SHP77 treated with DMSO at 0.1 percent for 48 hours (cell line): ENCODE results near the gene MLST8.

Experiments
- DNase-seq: peaks from one replicate; lab custom pipeline; 2025; lab: John Stamatoyannopoulos, UW

MLST8 gene

GRCh38 chr16:2209258-2210008, 4.2 kb downstream of the MLST8 start:
- peak; percentile 71 for DNase-seq

GRCh38 chr16:2210009-2210332, 4.7 kb downstream of the MLST8 start:
- DNase-seq = no peak

DNA sequence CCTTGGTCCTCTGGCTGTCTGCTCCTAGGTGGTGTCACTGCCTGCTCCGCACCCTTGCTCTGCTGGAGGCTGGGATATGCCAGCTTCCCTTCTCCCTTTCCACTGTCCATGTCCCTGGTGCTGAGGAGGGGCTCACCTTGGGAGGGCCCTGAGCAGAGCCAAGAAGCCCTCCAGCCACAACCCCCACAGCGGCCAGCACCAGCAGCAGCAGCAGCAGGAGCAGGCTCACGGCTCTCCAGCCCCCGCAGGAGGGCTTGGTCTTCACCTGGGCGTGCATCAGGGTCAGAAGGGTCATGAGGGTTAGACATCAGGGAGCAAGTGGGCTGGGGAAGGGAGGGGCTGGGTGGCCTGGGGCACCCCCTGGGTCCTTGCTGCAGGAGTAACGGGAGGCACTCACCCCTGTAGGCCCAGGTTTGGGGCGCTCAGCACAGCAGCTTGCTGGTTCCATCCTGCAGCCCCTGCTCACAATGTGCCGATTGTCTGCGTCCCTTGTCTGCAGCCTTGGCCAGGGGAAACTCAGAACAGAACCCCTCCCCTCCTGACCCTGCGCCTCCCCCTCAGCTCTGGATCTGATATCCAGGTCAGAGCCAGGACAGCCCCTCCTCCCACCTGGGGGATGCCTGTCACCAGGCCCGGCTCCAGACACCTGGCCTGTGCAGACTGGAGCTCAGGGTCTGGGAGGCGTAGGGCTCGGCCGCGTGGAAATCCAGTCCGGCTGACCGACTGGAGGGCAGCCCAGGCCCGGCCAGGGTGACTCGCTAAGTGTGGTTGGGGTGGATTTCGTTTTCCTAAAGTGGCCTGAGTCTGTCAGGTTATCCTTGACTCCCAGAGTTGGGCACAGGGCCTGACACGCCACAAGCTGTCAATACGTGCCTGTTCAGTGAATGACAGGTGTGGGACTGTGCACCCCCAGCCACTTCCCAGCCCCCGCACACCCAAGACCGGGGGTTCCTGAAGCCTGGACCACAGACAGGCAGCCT, 5.4 kb downstream of the MLST8 start, which contains the start of gene BRICD5:
TSS of gene BRICD5 (minus strand) at position 478 of the 980 bp plus-strand sequence. CDS start at position 448, 30 bp downstream.
- no peak for DNase-seq

DNA sequence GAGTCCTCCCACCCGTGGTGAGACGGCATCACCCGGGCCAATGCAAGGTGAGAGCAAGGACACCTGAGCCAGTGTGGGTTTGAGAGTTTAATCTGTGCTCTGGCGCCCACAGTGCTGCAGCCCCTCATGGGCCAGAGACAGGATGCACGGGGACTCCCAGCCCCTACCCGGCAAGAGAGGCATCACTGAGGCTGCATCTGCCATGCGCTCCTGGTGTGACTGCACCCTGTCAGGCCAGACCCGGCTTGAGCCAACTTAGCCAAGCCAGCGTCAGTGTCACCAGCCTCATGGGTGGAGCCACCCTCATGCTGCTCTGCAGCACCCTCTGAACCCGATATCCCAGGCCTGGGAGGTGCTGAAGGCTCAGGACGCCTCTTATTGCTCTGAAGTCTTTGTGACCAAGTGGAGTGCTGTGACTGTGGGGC, 6.7 kb downstream of the MLST8 start:
- no peak for DNase-seq

GRCh38 chr16:2212362-2213324, 7.4 kb downstream of the MLST8 start:
- no peak for DNase-seq

DNA sequence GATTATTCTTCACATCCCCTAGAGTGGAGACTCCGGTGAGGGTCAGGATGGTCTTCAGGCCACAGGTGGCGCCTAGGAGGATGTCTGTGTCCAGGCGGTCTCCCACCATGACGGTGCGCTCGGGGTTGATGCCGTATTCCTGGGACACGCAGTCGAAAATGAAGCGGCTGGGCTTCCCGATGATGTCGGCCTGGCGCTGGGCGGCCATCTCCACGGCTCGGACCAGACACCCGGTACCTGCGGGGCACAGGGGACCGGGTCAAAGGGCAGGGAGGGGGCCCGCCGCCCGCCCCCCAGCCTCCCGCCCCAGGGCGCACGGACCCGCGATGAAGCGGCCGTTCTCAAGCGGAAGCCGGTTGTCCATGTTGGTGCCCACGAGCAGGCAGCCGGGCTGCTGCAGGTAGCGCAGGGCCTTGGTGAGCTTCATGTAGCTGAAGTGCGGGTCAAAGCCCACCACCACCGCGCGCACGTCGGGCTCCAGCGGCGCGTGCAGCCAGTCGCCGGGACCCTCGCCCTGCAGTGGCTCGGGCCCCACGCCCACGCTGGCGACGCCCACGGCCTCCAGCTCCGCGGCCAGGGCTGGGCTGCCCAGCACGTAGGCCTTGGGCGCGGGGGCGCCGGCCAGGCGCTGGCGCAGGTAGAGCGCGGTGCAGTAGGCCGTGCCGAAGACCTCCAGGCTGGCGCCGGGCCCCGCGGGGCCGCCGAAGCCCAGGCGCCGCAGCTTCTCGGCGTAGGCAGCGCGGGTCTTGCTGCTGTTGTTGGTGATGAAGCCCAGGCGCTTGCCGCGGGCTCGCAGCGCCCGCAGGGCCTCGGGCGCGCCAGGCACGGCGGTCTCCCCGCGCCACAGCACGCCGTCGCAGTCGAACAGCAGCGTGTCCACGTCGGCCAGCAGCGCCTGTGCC, 8.8 kb downstream of the MLST8 start:
- no peak for DNase-seq

DNA sequence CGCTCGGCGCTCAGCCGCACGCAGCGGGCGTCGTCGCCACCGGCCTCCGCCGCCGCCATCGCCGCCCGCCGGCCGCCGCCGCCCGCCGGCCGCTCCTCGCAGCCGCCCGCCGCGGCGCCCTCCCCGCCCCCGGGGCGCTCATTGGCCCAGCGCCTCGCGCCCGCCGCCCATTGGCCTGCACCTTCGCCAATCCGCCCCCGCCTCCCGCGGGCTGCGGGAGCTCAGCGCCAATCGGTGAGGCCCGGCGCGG, 9.4 kb downstream of the MLST8 start, which contains the start of gene PGP:
TSS of gene PGP (minus strand) at position 122 of the 250 bp plus-strand sequence. CDS start at position 59, 63 bp downstream.
- no peak for DNase-seq

DNA sequence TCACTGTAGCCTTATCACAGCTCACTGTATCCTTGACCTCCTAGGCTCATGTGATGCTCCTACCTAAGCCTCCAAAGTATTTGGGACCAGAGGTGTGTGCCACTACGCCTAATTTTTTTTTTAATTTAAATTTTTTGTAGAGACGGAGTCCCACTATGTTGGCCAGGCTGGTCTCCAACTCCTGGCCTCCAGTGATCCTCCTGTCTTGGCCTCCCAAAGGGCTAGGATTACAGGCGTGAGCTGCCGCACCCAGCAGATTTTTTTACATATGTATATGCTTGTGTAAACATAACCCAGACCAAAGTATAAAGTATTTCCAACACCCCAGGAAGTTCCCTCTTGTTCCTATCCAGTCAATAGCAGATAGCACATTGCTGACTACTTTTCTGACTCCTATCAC, 11.1 kb downstream of the MLST8 start:
- no peak for DNase-seq

GRCh38 chr16:2223221-2223941, 18.1 kb downstream of the MLST8 start, which contains the start of gene E4F1:
E4F1 (plus strand) TSS chr16:2223591; CDS start chr16:2223614, 23 bp downstream.
- DNase-seq = peak; percentile 97

DNA sequence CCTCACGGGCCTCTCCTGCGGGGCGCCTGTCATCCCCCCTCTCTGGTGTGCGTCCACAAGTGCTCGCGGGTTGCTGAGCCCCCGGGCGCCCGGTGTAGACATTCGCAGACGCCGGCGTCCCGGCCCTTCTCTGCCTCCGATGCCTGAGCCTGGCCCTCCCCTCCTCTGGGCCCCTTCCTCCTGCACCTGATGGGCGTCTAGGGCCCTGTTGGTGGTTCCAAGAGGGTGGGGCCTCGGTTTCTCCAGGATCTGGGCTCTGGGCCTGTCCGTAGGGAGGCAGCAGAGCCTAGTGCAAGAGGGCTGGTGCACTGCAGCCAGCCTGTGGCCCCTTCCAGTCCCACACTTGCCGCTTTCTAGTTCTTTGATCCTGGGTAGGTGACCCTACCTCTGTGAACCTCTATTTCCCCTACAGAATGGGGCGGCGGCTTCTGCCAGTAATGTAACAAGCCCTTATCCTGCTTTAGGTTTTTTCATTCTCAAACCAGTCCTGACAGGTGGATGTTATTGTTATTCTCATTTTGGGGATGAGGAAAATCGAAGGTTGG, 18.8 kb downstream of the MLST8 start:
- no peak for DNase-seq

DNA sequence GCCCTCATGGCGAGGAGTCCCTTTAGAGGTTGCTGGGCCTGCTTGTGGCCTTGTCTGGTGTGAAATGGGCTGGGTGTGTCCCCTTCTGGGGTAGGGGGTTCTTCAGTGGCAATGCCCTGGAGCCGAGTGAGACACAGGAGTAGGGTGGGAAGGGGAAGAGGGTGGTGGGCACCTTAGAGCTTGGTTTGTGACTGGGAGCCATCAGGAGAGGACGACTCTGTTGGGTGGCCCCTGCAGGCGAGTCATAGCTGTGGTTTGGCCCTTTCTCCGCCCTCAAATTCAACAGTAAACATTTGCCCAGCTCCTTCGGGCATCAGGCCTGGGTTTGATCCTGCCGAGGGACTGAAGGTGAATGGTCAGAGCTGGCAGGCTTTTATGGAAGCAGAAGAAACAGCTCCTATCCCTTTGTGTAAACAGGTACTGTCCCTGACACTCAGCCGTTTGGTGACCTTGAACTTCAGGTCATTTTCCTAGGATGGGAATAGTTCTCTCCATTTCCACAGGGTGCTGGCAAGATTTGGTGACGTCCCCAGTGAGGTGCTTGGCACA, 21.1 kb downstream of the MLST8 start:
- no peak for DNase-seq

- no peak for DNase-seq
Measured at GRCh38 chr16:2226918-2227317, 21.7 kb downstream of the MLST8 start.

DNA sequence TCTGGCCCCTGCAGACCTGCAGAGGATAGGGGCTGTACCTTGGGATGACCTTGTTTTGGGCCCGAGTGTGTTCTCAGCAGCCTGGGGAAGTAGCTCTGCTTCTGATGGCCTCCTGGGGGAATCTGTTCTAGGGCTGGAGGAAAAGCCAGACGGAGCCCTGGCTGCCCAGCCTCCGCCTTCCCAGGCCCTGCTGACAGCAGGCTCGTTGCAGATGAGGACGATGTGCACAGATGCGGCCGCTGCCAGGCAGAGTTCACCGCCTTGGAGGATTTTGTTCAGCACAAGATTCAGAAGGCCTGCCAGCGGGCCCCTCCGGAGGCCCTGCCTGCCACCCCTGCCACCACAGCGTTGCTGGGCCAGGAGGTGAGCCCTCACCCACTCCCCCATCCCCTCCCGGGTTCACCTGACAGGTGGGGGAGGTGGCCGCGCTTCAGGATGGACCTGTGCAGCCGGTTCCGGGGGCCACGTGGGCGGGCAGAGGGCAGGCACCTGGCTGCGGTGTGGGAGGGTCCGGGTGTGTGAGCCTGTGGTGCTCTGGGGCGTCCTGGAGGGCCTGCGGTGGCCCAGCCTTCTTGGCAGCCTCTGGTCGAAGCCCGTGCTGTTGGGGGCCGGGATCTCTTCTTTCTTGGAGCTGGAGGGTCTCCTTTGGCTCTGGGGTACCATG, 23.0 kb downstream of the MLST8 start:
- DNase-seq = no peak

- no peak for DNase-seq
Measured at GRCh38 chr16:2229091-2229490, 23.8 kb downstream of the MLST8 start.

GRCh38 chr16:2229632-2230250, 24.5 kb downstream of the MLST8 start:
- DNase-seq = no peak

GRCh38 chr16:2230376-2230775, 25.1 kb downstream of the MLST8 start:
- DNase-seq = no peak

DNA sequence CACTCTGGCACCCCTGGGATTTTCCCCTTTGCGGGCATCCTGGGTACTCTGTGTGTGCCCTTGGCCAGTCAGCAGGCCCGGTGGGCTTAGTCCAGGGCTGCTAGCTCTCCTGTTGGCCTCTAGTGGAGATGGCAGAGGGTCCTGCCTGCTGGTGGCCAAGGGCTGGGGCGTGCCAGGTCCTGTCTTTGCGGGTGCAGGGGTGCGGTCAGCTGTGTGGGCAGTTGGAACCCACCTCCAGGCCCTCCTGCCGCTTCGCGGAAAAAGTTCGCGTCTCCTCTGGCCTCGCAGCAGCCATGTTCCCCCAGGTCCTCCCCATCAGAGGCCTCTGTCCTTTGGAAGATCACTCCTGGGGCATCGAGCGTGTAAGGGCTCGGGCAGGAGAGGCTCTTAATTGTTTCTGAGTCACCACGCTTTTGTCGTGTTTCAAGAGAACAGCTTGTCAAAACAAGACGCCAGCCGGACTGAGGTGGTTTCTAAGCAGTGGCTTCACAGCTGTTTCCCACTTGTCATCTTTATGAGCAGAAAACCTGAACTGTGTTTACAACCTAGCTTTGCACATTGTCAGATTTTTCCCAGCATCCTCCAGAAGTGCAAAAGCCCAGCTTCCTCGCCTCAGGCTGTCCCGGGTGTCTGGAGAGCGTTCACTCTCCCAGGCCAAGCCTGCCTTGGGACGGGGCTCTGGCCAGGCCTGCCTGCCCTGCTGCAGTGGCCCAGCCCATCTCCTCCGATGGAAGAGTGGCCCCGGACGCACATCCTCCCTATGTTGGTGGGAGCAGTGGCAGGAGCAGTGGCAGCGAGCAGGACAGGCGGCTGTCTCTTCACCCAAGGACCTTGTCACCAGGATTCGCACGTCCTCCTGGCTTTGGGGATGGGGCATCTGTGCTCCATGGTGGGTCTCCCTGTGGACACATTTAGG, 26.0 kb downstream of the MLST8 start:
- DNase-seq = no peak
